ENCODE data around the gene ENTREP1.
"Not testable (repeated sequence)": the region's sequence is repeated elsewhere in the genome, so short reads cannot be mapped to it uniquely, and the experiment has no call there.

ENTREP1 gene

GRCh38 chr9:69391487-69391886 lies 66.5 kb downstream of the ENTREP1 start:
- peaks cover 2% of the 10 kb centered on the region for H3K27me3 Mint-ChIP-seq (ENCODE audit: low read depth)
- no peaks in the 10 kb centered on the region for H3K9me3 Mint-ChIP-seq
- no peaks in the 10 kb centered on the region for H3K36me3 Mint-ChIP-seq (ENCODE audit: low read depth)
- no peak overlapping the region for H3K4me3 Mint-ChIP-seq
- H3K4me1 Mint-ChIP-seq (ENCODE audit: low read depth) = no peaks in the 10 kb centered on the region
- H3K27ac Mint-ChIP-seq = no peak overlapping the region
- no peak for DNase-seq (ENCODE audit: low spot score)

DNA sequence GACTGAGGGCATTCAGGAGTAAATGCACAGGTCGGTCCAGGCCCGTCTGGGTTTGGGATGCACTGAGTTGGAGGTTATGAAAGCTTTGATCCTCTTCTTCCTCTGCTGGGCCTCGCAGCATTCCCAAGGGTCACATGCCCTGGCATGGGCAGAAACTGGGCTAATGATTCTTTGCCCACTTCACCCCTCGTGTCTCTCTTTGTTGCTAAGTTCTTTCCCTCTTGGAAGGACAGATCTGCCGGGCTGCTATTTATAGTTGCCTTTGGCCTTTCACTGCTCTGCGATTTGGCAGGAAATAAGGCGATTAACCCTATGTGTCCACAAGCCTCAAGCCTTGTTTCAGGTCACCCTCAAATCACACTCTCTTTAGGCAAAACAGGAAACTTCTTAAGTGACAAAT lies 66.9 kb downstream of the ENTREP1 start:
- H3K36me3 Mint-ChIP-seq (ENCODE audit: low read depth) = no peaks in the 10 kb centered on the region
- H3K4me1 Mint-ChIP-seq (ENCODE audit: low read depth) = no peaks in the 10 kb centered on the region
- H3K9me3 Mint-ChIP-seq = no peaks in the 10 kb centered on the region
- no peak for DNase-seq (ENCODE audit: low spot score)
- H3K27me3 Mint-ChIP-seq (ENCODE audit: low read depth) = no peaks in the 10 kb centered on the region
- no peak overlapping the region for H3K27ac Mint-ChIP-seq
- no peak overlapping the region for H3K4me3 Mint-ChIP-seq

- no peaks in the 10 kb centered on the region for H3K4me1 Mint-ChIP-seq (ENCODE audit: low read depth)
Observed at GRCh38 chr9:69392826-69393225, 67.8 kb downstream of the ENTREP1 start.

GRCh38 chr9:69393425-69393824 lies 68.4 kb downstream of the ENTREP1 start:
- H3K9me3 Mint-ChIP-seq = no peaks in the 10 kb centered on the region
- H3K27me3 Mint-ChIP-seq (ENCODE audit: low read depth) = no peaks in the 10 kb centered on the region
- no peaks in the 10 kb centered on the region for H3K4me1 Mint-ChIP-seq (ENCODE audit: low read depth)
- no peaks in the 10 kb centered on the region for H3K36me3 Mint-ChIP-seq (ENCODE audit: low read depth)
- no peak for DNase-seq (ENCODE audit: low spot score)
- no peak overlapping the region for H3K27ac Mint-ChIP-seq
- no peak overlapping the region for H3K4me3 Mint-ChIP-seq

More at GRCh38 chr9:69392826-69393225, 67.8 kb downstream of the ENTREP1 start:
- no peak overlapping the region for H3K27ac Mint-ChIP-seq
- no peaks in the 10 kb centered on the region for H3K27me3 Mint-ChIP-seq (ENCODE audit: low read depth)
- DNase-seq (ENCODE audit: low spot score) = no peak
- no peak overlapping the region for H3K4me3 Mint-ChIP-seq
- H3K9me3 Mint-ChIP-seq = no peaks in the 10 kb centered on the region
- no peaks in the 10 kb centered on the region for H3K36me3 Mint-ChIP-seq (ENCODE audit: low read depth)

DNA sequence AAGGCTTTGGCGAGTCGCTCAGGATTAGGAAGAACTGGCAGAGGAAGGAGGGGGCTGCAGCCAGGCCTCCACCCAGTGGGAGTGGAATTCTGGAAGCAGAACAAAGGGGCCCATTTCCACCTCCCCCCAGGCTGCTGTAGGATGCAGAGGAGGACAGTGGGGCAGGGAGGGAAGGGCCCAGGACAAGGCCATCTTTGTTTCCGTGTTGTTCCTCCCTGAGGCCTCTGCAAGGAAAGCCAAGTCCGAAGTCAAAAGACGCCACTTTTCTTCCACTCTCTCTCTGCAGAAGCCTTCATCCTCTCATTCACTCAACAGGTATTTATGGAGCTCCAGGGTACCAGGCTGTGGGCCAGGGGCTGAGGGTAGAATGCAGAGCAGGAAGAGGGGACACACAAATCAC lies 70.7 kb downstream of the ENTREP1 start:
- H3K9me3 Mint-ChIP-seq = no peaks in the 10 kb centered on the region
- H3K4me1 Mint-ChIP-seq (ENCODE audit: low read depth) = no peaks in the 10 kb centered on the region
- DNase-seq (ENCODE audit: low spot score) = no peak
- no peak overlapping the region for H3K4me3 Mint-ChIP-seq
- no peak overlapping the region for H3K27ac Mint-ChIP-seq
- H3K27me3 Mint-ChIP-seq (ENCODE audit: low read depth) = peaks cover under 1% of the 10 kb centered on the region
- no peaks in the 10 kb centered on the region for H3K36me3 Mint-ChIP-seq (ENCODE audit: low read depth)

DNA sequence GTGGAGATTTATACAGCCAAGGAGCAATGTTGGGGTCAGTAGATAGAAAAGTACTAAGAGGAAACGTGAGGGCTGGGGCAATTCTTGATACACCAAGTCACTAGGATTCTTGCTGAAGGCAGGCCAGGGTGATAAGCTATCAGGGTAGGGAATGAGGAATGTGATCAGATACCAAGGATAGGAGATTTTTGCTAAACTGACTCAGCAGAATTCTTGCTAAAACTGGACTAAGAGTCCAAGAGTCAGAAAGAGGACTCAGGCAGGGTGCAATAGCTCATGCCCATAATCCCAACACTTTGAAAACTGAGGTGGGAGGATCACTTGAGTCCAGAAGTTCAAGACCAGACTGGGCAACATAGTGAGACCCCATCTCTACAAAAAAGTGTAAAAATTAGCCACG lies 71.7 kb downstream of the ENTREP1 start:
- Mint-ChIP-seq H3K4me1 (ENCODE audit: low read depth) (no peaks in the 10 kb centered on the region), H3K4me3 (no peak overlapping the region)

DNA sequence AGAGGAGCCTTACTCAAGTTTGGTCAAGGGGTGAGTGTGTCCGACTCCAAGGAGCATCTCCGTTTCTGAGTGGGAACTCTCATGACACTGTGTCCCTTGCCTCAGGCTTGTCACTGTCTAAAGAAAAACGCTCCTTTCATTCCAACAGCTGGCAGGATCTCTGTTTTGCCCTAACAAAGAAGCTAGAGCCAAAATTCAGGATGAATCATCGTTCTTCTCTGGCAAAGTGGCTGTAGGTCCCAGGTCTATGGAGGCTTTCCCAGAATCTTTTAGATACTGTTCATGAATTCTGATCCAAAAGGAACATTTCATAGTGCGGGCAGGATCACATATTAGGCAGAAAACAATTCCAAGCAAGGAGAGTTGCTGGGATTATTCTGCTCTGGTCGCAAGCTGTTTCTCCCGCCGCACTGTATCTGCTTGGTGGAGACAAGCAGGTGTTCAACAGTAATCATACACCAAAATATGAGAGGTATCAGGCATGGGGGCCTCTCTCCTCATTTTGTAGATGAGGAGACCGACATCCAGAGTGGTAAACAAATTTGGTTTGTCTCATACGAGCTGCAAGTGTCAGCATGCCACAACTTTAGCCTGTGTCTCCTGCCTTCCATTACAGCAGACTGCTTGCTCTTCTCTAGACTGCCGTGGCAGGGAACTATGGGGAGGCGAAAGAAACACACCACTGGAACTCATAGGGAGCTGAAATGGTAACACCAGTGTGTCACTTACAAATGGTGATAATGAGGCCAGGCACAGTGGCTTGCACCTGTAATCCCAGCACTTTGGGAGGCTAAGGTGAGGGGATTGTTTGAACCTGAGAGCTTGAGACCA lies 72.6 kb downstream of the ENTREP1 start:
- no peak for DNase-seq (ENCODE audit: low spot score)
- no peaks in the 10 kb centered on the region for H3K4me1 Mint-ChIP-seq (ENCODE audit: low read depth)
- no peak overlapping the region for H3K27ac Mint-ChIP-seq
- H3K9me3 Mint-ChIP-seq = no peaks in the 10 kb centered on the region
- H3K36me3 Mint-ChIP-seq (ENCODE audit: low read depth) = no peaks in the 10 kb centered on the region
- H3K4me3 Mint-ChIP-seq = no peak overlapping the region
- H3K27me3 Mint-ChIP-seq (ENCODE audit: low read depth) = peaks cover 2% of the 10 kb centered on the region

More for the DNA sequence above, 71.7 kb downstream of the ENTREP1 start:
- DNase-seq (ENCODE audit: low spot score) = no peak
- Mint-ChIP-seq H3K27me3 (ENCODE audit: low read depth) (peaks cover 2% of the 10 kb centered on the region), H3K36me3 (ENCODE audit: low read depth) (no peaks in the 10 kb centered on the region), H3K27ac (no peak overlapping the region), H3K9me3 (no peaks in the 10 kb centered on the region)

DNA sequence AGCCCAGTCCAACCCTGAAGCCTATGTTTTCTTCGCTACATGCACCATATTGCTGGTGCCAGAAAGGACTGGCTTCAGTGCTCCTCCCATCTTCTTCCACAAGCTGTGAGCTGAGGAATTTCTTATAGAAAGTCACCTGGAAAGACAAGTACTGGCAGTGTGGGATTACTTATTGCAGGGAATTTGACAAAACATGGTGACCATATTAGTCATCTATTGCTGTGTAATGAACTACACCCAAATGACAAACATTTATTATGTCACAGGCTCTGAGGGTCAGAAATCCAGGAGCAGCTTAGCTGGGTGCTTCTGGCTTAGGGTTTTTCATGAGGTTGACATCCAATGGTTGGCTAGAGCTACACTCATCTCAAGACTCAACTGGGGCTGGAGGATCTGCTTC lies 75.5 kb downstream of the ENTREP1 start:
- no peaks in the 10 kb centered on the region for H3K4me1 Mint-ChIP-seq (ENCODE audit: low read depth)
- no peaks in the 10 kb centered on the region for H3K9me3 Mint-ChIP-seq
- no peaks in the 10 kb centered on the region for H3K36me3 Mint-ChIP-seq (ENCODE audit: low read depth)

GRCh38 chr9:69409936-69410335 lies 84.9 kb downstream of the ENTREP1 start:
- DNase-seq (ENCODE audit: low spot score); H3K4me1 Mint-ChIP-seq (ENCODE audit: low read depth); H3K36me3 Mint-ChIP-seq (ENCODE audit: low read depth); H3K27me3 Mint-ChIP-seq (ENCODE audit: low read depth); H3K27ac Mint-ChIP-seq; H3K4me3 Mint-ChIP-seq; H3K9me3 Mint-ChIP-seq: not testable (repeated sequence)

More for the DNA sequence above, 75.5 kb downstream of the ENTREP1 start:
- Mint-ChIP-seq H3K27ac (no peak overlapping the region), H3K4me3 (no peak overlapping the region), H3K27me3 (ENCODE audit: low read depth) (peaks cover 2% of the 10 kb centered on the region)
- DNase-seq (ENCODE audit: low spot score) = no peak

- no peaks in the 10 kb centered on the region for H3K36me3 Mint-ChIP-seq (ENCODE audit: low read depth)
- H3K27ac Mint-ChIP-seq = no peak overlapping the region
- H3K4me3 Mint-ChIP-seq = no peak overlapping the region
- DNase-seq (ENCODE audit: low spot score) = no peak
- H3K9me3 Mint-ChIP-seq = no peaks in the 10 kb centered on the region
- no peaks in the 10 kb centered on the region for H3K4me1 Mint-ChIP-seq (ENCODE audit: low read depth)
- H3K27me3 Mint-ChIP-seq (ENCODE audit: low read depth) = no peaks in the 10 kb centered on the region
Observed at GRCh38 chr9:69411246-69411645, 86.2 kb downstream of the ENTREP1 start.

GRCh38 chr9:69411931-69412740 lies 87.1 kb downstream of the ENTREP1 start:
- no peak for DNase-seq (ENCODE audit: low spot score)
- Mint-ChIP-seq H3K36me3 (ENCODE audit: low read depth) (no peaks in the 10 kb centered on the region), H3K9me3 (no peaks in the 10 kb centered on the region), H3K4me1 (ENCODE audit: low read depth) (no peaks in the 10 kb centered on the region), H3K4me3 (no peak overlapping the region), H3K27ac (no peak overlapping the region), H3K27me3 (ENCODE audit: low read depth) (no peaks in the 10 kb centered on the region)

DNA sequence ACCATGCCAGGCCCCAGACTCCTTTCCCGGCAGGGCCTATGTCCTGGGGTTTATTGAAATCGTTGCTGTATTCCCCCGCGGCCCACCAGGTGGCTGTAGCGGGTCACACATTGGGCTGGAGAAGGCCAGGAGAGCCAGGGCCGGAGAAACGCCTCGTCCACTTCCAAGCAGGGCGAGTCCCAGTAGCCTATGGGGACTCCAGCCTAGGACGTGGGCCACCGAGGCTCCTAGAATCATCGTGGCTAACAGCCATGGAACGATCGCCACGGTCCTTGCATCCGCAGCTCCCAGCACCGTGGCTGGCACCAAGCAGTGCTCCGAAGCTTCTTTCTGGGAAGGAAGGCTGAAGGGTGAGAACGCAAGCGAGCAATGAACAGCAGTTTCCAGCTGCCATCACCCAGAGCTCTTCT lies 87.7 kb downstream of the ENTREP1 start:
- no peak overlapping the region for H3K27ac Mint-ChIP-seq
- no peak for DNase-seq (ENCODE audit: low spot score)
- H3K4me1 Mint-ChIP-seq (ENCODE audit: low read depth) = no peaks in the 10 kb centered on the region
- H3K36me3 Mint-ChIP-seq (ENCODE audit: low read depth) = no peaks in the 10 kb centered on the region
- H3K27me3 Mint-ChIP-seq (ENCODE audit: low read depth) = no peaks in the 10 kb centered on the region
- no peaks in the 10 kb centered on the region for H3K9me3 Mint-ChIP-seq
- no peak overlapping the region for H3K4me3 Mint-ChIP-seq

- Mint-ChIP-seq H3K4me3 (no peak overlapping the region), H3K9me3 (no peaks in the 10 kb centered on the region), H3K36me3 (ENCODE audit: low read depth) (no peaks in the 10 kb centered on the region), H3K27me3 (ENCODE audit: low read depth) (no peaks in the 10 kb centered on the region), H3K27ac (no peak overlapping the region), H3K4me1 (ENCODE audit: low read depth) (no peaks in the 10 kb centered on the region)
- no peak for DNase-seq (ENCODE audit: low spot score)
Observed at GRCh38 chr9:69420611-69421270, 95.7 kb downstream of the ENTREP1 start.

All from T-helper 2 cell treated with Interferon-gamma antibody and Interleukin-4, amounts not matched to agents 5 μg/mL and 100 μg/mL, for 36 hours (primary cell).